ENCODE measurements around the gene ADAMTS14. TPM values are rescaled to one million over a fixed set of nuclear protein-coding genes. Genes with fewer than 3 reads are reported as not detected.

The ADAMTS14 gene
- total RNA-seq, 1 experiment from 2014 or later: 0.45 TPM

- no peak for DNase-seq (ENCODE audit: low spot score)
Measured at GRCh38 chr10:70675496-70676161, 3.3 kb downstream of the ADAMTS14 start.

GRCh38 chr10:70676511-70676910 lies 4.2 kb downstream of the ADAMTS14 start:
- no peak for DNase-seq (ENCODE audit: low spot score)

- no peak for DNase-seq (ENCODE audit: low spot score)
Measured at GRCh38 chr10:70677016-70677415, 4.7 kb downstream of the ADAMTS14 start.

GRCh38 chr10:70677620-70678249 lies 5.4 kb downstream of the ADAMTS14 start:
- no peak for DNase-seq (ENCODE audit: low spot score)

- DNase-seq (ENCODE audit: low spot score): no peak
Measured at GRCh38 chr10:70678250-70678635, 5.9 kb downstream of the ADAMTS14 start.

- DNase-seq (ENCODE audit: low spot score): no peak
Measured at GRCh38 chr10:70678757-70679489, 6.6 kb downstream of the ADAMTS14 start.

GRCh38 chr10:70679498-70679897 lies 7.2 kb downstream of the ADAMTS14 start:
- DNase-seq (ENCODE audit: low spot score): no peak

GRCh38 chr10:70680899-70681730 lies 8.8 kb downstream of the ADAMTS14 start:
- DNase-seq (ENCODE audit: low spot score): no peak

GRCh38 chr10:70681731-70682005 lies 9.4 kb downstream of the ADAMTS14 start:
- DNase-seq (ENCODE audit: low spot score): no peak

GRCh38 chr10:70682920-70683600 lies 10.8 kb downstream of the ADAMTS14 start:
- DNase-seq (ENCODE audit: low spot score): no peak

- no peak for DNase-seq (ENCODE audit: low spot score)
Measured at GRCh38 chr10:70683601-70683934, 11.3 kb downstream of the ADAMTS14 start.

- DNase-seq (ENCODE audit: low spot score): no peak
Measured at GRCh38 chr10:70683940-70684339, 11.6 kb downstream of the ADAMTS14 start.

GRCh38 chr10:70684374-70684773 lies 12.1 kb downstream of the ADAMTS14 start:
- DNase-seq (ENCODE audit: low spot score): no peak

- DNase-seq (ENCODE audit: low spot score): no peak
Measured at GRCh38 chr10:70684839-70685454, 12.6 kb downstream of the ADAMTS14 start.

GRCh38 chr10:70685455-70685911 lies 13.2 kb downstream of the ADAMTS14 start:
- no peak for DNase-seq (ENCODE audit: low spot score)

- DNase-seq (ENCODE audit: low spot score): no peak
Measured at GRCh38 chr10:70688828-70689227, 16.5 kb downstream of the ADAMTS14 start.

GRCh38 chr10:70689661-70690060 lies 17.4 kb downstream of the ADAMTS14 start:
- no peak for DNase-seq (ENCODE audit: low spot score)

GRCh38 chr10:70690589-70690988 lies 18.3 kb downstream of the ADAMTS14 start:
- no peak for DNase-seq (ENCODE audit: low spot score)

- DNase-seq (ENCODE audit: low spot score): no peak
Measured at GRCh38 chr10:70691611-70692010, 19.3 kb downstream of the ADAMTS14 start.

- no peak for DNase-seq (ENCODE audit: low spot score)
Measured at GRCh38 chr10:70692043-70692603, 19.8 kb downstream of the ADAMTS14 start.

All from H4 (cell line).